ENCODE results near the gene HIGD1A.

- TF ChIP-seq, protein P1, sequence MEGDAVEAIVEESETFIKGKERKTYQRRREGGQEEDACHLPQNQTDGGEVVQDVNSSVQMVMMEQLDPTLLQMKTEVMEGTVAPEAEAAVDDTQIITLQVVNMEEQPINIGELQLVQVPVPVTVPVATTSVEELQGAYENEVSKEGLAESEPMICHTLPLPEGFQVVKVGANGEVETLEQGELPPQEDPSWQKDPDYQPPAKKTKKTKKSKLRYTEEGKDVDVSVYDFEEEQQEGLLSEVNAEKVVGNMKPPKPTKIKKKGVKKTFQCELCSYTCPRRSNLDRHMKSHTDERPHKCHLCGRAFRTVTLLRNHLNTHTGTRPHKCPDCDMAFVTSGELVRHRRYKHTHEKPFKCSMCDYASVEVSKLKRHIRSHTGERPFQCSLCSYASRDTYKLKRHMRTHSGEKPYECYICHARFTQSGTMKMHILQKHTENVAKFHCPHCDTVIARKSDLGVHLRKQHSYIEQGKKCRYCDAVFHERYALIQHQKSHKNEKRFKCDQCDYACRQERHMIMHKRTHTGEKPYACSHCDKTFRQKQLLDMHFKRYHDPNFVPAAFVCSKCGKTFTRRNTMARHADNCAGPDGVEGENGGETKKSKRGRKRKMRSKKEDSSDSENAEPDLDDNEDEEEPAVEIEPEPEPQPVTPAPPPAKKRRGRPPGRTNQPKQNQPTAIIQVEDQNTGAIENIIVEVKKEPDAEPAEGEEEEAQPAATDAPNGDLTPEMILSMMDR (IDR thresholded peaks at IDR 0.05): no peak
- TF ChIP-seq POLR2A (IDR thresholded peaks at IDR 0.05): no peak
Observed at GRCh38 chr3:42823351-42823750, 19.1 kb upstream of the HIGD1A start.

Measured in Peyer's patch (tissue), 4 donors.